ENCODE measurements around the gene AGPS.
"Not testable (repeated sequence)": the region's sequence is repeated elsewhere in the genome, so short reads cannot be mapped to it uniquely, and the experiment has no call there.

AGPS gene

GRCh38 chr2:177532567-177532966, 140.0 kb downstream of the AGPS start:
- no peak for DNase-seq

DNA sequence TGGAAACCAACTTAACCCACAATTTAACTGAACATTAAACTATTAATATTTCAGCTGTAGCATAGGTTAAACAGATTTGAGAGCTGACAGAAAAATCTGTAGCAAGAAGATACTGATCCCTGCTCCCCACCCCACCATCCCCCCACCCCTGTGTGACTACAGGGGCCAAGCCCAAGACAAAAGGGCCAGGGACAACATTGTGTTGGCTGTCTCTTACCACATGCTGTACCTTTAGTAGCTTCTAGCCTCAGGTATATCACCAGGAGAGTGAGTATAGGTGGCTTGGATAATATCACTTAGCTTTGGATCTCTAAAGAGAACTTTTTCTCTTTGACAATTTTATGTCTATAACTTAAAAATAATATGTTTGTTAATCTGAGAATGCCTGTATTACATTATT, 140.7 kb downstream of the AGPS start:
- no peak for DNase-seq

- DNase-seq: no peak
These were observed 142.4 kb downstream of the AGPS start for GRCh38 chr2:177535000-177535399.

DNA sequence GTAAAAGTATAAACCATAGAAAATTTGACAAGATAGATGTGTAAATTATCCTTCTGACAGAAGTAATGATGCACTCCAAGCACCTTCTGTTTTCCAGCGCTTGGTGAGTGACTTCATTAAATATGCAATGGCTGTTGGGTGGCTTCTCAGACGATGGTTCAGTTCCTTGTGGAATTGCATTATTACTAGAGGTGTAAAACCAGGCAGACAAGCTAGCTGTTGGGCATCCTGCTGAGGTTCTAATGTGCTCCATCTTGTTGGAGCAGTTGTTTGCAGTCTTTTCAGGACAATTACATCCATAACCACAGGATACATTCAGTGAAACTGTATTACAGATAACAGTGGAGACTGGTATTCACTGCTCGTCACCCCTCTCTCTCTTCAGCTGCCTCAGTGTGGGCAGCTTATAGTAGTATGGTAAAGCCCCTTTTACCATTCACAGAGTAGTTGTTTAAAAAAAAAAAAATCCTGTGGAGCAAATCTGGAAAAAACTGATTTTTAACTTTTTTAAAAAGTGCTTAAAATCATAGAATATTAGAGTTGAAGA, 143.5 kb downstream of the AGPS start:
- no peak for DNase-seq

DNA sequence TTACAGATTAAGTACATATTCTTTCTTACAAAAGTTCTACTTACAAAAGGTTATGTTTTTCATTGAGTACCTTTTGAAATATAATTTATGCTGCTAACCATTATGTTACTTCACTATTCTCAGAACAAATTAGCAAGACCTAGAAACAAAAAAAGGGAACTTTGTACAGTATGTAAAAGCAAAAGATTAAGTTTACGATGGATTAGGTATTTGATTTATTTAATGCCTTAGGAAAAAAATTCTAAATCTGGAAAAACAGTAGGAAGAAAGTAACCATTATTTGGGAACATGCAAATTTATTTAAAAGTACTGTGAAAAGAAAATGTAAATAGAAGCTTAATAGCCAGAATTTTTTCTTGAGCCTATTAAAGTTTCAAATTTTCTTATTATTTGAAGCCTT, 144.6 kb downstream of the AGPS start:
- no peak for DNase-seq

DNA sequence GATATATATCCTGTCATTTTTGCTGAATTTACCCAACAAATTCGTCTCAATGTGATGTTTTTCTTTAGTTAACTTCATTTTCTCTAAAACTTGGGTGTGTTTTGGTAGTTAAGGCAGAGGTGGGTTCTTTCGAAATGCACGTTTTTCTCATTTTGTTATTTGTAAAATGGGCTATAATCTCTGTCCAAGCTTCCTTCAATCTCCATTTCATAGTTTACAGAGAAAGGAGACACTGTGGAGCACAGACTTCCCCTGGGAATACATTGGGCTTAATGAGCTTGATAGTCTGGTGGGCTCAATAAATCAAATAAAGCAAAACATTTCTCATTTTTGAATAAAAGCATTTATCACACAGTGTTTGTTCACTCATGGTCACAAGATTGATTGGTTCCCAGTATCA, 145.1 kb downstream of the AGPS start:
- DNase-seq: no peak

DNA sequence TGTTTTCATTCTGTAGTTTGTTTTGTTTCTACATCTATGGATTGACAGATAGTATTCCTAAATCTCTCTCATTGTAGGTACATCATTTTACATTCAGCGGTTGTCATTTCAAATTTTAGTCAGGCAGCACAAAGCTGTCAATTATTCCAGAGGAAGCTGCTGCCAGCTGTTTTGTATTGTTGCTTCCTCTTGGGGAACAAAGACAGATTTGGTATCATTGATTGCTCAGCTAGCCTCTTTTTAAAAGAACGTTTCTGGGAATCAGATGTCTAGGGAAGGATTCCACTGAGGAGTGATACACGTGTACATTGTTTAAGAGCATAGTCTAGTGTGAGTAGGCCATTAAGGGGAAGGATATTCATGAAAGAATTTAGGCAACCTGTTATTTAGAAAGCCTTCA, 145.8 kb downstream of the AGPS start:
- DNase-seq: no peak

- DNase-seq: no peak
These were observed 147.7 kb downstream of the AGPS start for GRCh38 chr2:177540283-177540682.

DNA sequence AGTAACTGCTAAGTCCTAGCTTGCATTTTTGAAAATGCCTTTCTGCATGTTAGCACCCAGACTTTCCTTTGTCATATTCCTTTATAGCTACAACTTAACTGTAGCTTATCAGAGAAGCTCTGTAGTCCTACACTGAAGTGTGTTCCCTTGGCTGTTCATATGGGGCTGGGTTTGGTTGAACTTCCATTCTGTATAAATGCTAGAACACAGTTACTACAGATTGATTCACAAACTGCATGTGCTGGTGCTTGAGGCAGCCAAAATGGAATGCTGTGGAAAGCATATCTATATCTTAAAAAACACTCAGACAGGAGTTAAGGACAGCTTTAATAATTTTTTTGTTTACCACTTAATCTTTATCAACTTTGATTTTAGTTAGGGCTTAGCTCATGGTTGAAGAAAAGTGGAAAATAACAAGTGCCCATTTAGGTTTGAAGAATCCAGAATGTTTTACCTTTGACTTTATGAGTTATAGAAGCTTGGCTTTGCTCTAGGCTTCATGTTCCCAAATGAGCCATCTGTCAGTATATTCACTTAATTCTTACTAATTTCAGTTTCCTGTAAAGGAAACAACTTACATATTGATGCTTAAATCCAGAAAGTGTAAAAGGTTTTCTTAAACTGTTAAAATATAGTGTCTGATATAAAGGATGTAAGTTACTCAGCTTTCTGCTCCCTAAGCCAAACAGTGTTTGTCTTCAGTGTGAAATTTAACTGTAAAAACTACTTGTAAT, 148.9 kb downstream of the AGPS start:
- DNase-seq: no peak

DNA sequence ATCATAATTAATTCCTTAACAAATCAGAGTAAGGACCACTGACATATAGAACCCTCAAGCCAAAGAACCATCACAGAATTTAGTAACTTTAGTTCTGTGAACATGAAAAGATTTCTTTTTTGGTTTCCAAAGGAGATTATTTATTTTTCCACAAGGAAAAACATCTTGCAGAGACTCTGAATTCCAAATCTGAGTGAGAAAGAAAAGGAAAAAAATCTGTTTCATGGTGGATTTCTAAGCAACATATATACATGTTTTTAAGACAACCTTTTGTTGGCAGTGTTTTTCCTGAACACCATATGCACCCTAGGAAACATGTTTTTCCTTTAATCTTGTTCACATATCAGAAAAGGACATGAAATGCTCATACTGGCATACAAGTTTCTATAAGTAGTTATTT, 149.8 kb downstream of the AGPS start:
- no peak for DNase-seq

DNA sequence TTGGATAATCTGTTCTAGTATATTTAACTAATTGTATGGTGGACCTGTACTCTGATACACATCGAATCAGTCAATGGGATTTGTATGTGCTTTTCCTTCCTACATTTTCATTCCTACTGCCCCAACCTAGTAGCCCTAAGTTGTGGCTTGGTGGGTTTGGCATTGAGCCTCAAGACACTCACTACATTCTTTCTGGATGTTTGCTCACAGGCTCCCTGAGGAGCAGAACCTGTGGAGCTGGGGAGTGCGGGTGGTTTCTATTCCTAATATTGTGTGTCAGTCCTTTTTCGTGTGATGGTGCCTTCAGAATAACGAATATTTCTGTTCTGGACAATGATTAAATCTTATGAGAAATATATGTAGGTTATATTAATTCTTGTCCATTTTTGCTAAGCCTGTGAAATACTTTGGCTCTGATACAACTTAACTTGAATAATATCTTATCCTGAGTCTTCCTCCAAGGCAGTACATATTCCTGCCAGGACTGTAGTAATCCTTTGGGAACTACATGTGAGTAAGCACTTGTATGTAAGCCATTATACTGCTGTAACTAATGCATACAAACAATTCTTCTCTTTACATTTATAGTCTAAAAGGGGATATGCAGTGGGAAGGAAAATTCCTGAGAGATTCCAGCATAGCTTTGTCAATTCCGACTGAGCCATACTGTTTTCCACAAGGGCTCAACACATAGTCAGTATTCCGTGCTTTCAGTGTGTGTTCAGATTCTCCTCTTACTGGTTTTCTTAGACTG, 150.6 kb downstream of the AGPS start:
- DNase-seq: no peak

DNA sequence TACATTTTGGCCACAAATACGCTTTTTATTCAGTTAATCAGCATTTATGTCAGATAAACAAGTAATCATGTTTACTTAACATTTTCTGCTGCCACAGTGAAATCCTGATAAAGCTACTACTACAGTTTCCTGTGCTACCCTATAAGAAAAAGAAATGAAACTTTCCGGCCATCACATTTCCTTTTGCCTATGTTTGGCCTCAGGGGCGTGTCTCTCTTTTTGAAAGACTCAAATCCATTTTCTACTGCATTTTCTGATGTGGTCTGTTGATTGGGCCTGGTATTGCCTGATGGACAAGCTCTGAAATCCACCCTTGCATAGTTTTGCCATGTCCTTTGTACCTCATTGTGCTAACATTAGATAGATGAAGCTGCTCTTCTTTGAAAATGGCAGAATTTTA, 152.6 kb downstream of the AGPS start:
- no peak for DNase-seq

DNA sequence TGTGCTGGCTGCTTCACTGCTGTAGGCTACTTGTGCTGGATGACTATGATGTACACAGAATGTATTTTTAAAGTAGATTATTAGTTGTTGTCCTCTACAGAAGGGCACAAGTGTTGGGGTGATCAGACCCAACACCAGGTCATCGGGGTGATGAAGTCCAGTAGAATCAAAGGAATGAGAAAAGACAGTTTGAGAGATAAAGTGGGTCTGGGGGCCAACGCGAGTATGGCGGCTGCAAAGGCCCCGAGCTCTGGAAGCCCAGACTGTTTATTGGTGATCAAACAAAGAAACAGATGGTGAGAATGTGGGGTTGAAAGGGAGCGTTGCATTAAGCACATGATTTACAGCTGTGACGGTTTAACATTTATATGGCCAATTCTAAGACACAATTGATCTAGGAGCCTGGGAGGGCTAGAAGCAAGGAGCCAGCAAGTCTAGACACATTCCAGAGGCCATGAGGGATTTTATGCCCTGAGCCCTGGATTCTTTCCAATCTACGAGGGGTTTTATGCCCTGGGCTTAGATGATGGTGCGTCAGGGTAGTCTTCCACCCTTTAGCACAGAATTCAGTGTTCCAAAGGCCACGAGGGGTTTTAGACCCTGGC, 153.5 kb downstream of the AGPS start:
- no peak for DNase-seq

DNA sequence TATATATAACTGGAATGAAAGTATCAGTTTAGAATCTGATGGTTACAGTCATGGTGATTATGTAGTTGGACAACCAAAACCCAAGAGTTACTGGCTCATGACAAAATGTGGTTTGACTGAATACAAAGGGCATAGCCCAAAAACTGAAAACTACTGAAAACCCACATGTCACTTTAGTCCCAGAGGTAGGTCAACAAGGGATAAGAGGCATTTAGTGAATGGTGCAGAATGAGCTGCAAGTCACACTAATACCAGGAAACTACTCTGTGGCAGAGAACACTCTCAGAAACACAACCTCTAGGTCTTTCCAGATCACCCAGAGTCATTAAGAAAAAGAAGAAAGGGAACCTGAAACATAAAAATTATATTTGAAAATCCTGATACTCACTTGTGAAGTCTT, 154.5 kb downstream of the AGPS start:
- no peak for DNase-seq

DNA sequence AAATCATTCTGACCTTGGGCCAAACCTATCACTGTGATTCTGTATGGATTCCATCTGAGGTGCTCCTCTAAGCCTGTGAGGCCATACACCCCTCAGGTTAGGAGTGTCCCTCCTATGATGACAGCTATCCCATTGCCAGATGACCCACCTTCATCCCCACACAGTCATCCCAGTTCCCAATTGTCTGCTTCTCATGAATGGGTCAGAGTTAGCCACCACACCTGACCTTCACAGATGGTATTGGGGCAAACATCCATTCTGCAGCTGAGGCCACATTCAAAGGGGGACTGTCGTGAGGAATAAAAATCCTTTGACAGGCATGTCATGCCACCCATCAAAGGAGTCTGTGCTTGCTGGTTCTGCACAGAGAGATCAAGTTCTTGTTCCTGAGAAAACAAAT, 155.2 kb downstream of the AGPS start:
- DNase-seq: no peak

GRCh38 chr2:177548636-177549035, 156.1 kb downstream of the AGPS start:
- DNase-seq: no peak

GRCh38 chr2:177549171-177549570, 156.6 kb downstream of the AGPS start:
- DNase-seq: no peak

DNA sequence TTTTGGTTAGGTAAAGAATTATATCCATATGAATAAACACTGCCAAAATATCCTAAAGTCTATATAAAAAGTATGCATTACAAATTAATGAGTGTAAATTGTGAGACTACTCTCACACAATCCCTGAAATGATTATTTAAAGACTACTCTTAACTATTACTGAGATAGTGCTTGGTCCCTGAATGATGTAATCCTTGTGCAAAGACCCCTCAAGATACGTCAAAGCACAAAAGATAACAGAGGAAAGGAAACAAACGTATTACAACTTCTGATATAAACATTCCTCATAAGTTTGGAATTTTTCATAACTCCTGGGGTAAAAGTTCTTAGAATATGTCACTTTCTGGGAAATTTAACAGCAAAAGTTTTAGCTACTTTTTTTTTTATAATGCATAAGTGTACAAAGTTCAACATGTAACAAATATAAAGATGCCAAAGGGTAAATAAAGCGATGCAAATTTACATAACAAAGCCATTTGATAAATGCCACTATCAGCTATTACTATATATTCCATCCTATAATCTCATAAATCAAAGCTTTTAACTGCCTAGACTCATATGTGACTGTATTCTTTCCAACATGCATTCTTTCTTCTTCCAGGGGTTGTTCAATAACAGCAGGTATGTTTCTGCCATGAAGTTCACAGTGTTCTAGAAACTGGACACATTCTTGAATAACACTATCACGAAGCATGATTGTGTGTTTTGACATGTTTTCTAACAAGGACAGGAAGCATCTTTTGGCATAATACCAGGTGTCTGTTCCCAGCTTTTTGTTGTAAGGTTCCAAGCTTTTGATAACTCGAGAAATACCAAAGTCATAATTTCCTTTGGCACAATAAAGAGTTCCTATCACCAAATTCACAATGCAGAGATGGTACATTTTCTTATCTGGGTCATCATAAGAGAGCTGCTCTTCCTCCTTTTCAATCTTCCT, 158.0 kb downstream of the AGPS start:
- no peak for DNase-seq

- DNase-seq: not testable (repeated sequence)
These were observed 158.8 kb downstream of the AGPS start for GRCh38 chr2:177551360-177551759.

DNA sequence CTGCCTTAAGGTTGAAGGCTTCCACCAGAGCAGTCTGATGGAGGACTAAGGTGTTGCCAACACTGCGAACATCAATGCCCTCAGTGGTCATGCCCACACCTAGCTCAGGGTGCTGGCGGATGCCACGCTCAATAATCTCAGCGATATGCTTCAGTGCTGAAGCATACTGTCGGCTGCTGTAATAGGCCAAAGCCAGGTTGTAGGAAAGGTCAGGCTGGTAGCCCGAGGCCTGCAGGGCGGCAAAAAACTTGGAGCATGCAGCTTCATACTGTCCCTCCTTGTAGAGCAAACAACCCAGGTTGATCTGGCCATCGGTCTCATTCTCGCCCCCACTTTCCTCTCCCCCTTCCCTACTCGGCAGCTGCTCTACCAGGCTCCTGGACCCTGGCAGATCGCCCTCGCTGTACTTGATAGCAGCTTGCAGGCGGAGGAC, 159.4 kb downstream of the AGPS start:
- DNase-seq: no peak

GRCh38 chr2:177552422-177553175, 160.0 kb downstream of the AGPS start:
- DNase-seq: peak; percentile 81

Data from stimulated activated CD4-positive, alpha-beta T cell treated with anti-CD3 and anti-CD28 coated beads, Interleukin-12 subunit alpha, Interleukin-12 subunit beta, amount 100 ng/mL, for 4 hours (primary cell).